HepG2 (cell line): ENCODE data around the gene XIAP. TPM values are rescaled to one million over a fixed set of nuclear protein-coding genes. Genes with fewer than 3 reads are reported as not detected.

Experiments used
- ETV5 ChIP-seq: IDR thresholded peaks from 2 replicates; pipeline ENCODE4 v1.6.1; 2018; ENCODE audit warnings: missing biosample characterization, missing genetic modification reagents, inconsistent platforms, borderline replicate concordance
- GTF3A ChIP-seq: sonication (generic); formaldehyde crosslinking; conservative IDR thresholded peaks from 2 replicates; pipeline ENCODE4 v1.4.0; 2020; ENCODE audit warnings: mild to moderate bottlenecking, missing genetic modification reagents
- IKZF1 ChIP-seq: fragments of 450-650 bp; IDR thresholded peaks from 2 replicates; pipeline ENCODE4 v1.7.1; 2016
- JARID2 ChIP-seq: sonication (generic); formaldehyde crosslinking; IDR thresholded peaks from 2 replicates; pipeline ENCODE4 v1.8.1; 2023; ENCODE audit warnings: missing genetic modification reagents, inconsistent platforms; ENCODE audit not compliant: insufficient replicate concordance
- NCOA1 ChIP-seq: sonication (generic); formaldehyde crosslinking; IDR thresholded peaks from 2 replicates; pipeline ENCODE4 v1.9.0; 2021; ENCODE audit warnings: missing genetic modification reagents
- NFATC3 ChIP-seq: sonication (generic); formaldehyde crosslinking; IDR thresholded peaks from 2 replicates; pipeline ENCODE4 v1.5.1; 2020; ENCODE audit warnings: mild to moderate bottlenecking, missing genetic modification reagents
- TBP ChIP-seq: sonication (generic); formaldehyde crosslinking; IDR thresholded peaks from 2 replicates; pipeline ENCODE4 v1.5.0; 2020; ENCODE audit warnings: missing genetic modification reagents
- ZFP90 ChIP-seq: sonication (generic); formaldehyde crosslinking; IDR thresholded peaks from 2 replicates; pipeline ENCODE4 v1.8.0; 2022; ENCODE audit warnings: missing genetic modification reagents, mild to moderate bottlenecking, inconsistent platforms, borderline replicate concordance
- ZNF616 ChIP-seq: sonication (generic); formaldehyde crosslinking; IDR thresholded peaks from 2 replicates; pipeline ENCODE4 v1.5.0; 2020; ENCODE audit warnings: low read depth, mild to moderate bottlenecking, missing genetic modification reagents
- ZNF768 ChIP-seq: sonication (generic); formaldehyde crosslinking; IDR thresholded peaks from 2 replicates; pipeline ENCODE4 v1.4.0; 2020; ENCODE audit warnings: missing genetic modification reagents
- ZNF883 ChIP-seq: sonication (generic); formaldehyde crosslinking; IDR thresholded peaks from 2 replicates; pipeline ENCODE4 v1.5.1; 2020; ENCODE audit warnings: mild to moderate bottlenecking, missing genetic modification reagents; ENCODE audit errors: not compliant biosample characterization
- ZSCAN25 ChIP-seq: sonication (generic); formaldehyde crosslinking; IDR thresholded peaks from 2 replicates; pipeline ENCODE4 v1.8.0; 2022; ENCODE audit warnings: mild to moderate bottlenecking, missing genetic modification reagents
- polyA plus RNA-seq, 8 experiments: library from polyadenylated mRNA; depleted of rRNA in 3 of 8; stranded (reverse) in 7 of 8; unstranded in 1 of 8; fragments of >200 nt; fragmentation: Illumina TruSeq in 4 of 8; extraction: Trizol in 4 of 8; gene quantifications; 2 replicates each; pipeline versions ENCODE4 v1.2.1 to v1.2.3, GENCODE V29; 2011 to 2016; ENCODE audit warnings: low read depth in 4 of 8, missing spikeins in 1 of 8, mixed read lengths in 1 of 8; ENCODE audit not compliant: insufficient read depth in 1 of 8
- total RNA-seq, 5 experiments: library from RNA; depleted of rRNA; stranded (reverse); fragments of >200 nt; fragmentation: Illumina TruSeq; extraction: Trizol; gene quantifications; 2 replicates each; pipeline ENCODE4 v1.2.3, GENCODE V29; 2016; ENCODE audit warnings: low read depth in 1 of 5
- TF ChIP-seq, protein P1 (sequence below): IDR thresholded peaks from 2 replicates; pipeline ENCODE4 v1.6.1; 2016; ENCODE audit warnings: low read depth
- TF ChIP-seq, protein P2 (sequence below): sonication (generic); formaldehyde crosslinking; IDR thresholded peaks from 2 replicates; pipeline ENCODE4 v1.4.0; 2020; ENCODE audit warnings: mild to moderate bottlenecking, missing genetic modification reagents
- TF ChIP-seq, protein P3 (sequence below): sonication (generic); formaldehyde crosslinking; conservative IDR thresholded peaks from 2 replicates; pipeline ENCODE4 v1.4.0; 2020; ENCODE audit warnings: mild to moderate bottlenecking, missing genetic modification reagents, moderate library complexity
- TF ChIP-seq, protein P4 (sequence below): sonication (generic); formaldehyde crosslinking; IDR thresholded peaks from 2 replicates; pipeline ENCODE4 v1.8.0; 2022; ENCODE audit warnings: low read depth, missing genetic modification reagents
- TF ChIP-seq, protein P5 (sequence below): IDR thresholded peaks from 2 replicates; pipeline ENCODE4 v1.6.1; 2016
- TF ChIP-seq, protein P6 (sequence below): IDR thresholded peaks from 2 replicates; pipeline ENCODE4 v1.6.1; 2016; ENCODE audit warnings: mild to moderate bottlenecking

XIAP gene
- total and polyA plus RNA-seq, 2 of the 13 experiments (the other 11 are each of a cell fraction or from before 2014, with no cell fraction given) = 12.9 to 29.5 TPM

DNA sequence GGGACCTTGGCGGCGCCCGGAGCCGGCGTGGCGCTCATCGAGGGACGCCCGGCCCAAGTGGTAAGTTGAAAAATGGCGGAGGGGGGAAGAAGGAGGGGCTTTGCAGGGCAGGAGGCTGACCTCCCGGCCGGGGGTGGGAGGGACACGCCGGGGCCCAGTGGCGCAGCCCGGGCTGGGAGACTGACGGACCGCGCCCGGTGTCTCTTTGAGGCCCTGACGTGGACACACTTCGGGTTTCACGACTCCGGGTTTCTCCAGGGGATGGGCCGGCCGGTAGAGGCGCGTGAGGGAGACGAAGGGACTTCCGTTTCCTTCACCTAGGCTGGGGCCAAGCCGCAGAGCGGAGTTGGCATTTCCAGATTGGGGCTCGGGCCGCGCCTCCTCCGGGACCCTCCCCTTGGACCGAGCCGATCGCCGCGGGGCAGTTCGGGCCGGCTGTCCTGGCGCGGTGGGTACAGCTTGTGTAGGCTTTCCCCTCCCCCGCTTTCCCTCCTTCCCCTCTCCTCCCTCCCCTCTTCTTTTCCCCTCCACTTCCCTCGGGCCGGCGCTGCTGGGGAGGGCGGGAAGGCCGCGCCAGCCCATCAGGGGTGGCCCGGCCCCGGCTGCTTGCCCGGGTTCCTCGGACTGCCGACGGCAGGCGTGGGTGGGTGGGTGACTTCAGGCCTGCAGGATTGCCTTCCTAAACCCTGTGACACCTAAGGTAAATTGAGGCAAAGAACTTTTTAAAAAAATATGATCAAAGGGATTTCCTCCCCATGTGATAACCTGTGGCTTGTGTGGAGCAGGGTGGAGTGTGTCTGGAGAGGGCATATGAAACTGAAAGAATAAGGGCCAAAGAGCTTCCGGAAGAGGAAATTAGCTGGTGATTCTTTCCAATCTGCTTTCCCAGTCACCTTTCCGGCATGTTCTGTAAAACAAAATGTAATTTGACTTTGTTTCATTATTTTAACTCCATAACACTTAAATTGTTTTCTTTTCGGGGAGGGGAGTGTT lies at the start of gene XIAP (continued):
- TF ChIP-seq ZSCAN25 (CRISPR knock-in tag) (peak; percentile 84), ZFP90 (CRISPR knock-in tag) (no peak), NCOA1 (no peak), NFATC3 (CRISPR knock-in tag) (no peak), ZNF616 (CRISPR knock-in tag) (no peak), JARID2 (CRISPR knock-in tag) (no peak), ZNF768 (CRISPR knock-in tag) (no peak), ZNF883 (CRISPR knock-in tag) (no peak), ETV5 (CRISPR knock-in tag) (peak; percentile 12; the same call in 1 of the 2 replicates), IKZF1 (no peak), GTF3A (CRISPR knock-in tag) (no peak), TBP (CRISPR knock-in tag) (no peak)
- TF ChIP-seq, protein P1, sequence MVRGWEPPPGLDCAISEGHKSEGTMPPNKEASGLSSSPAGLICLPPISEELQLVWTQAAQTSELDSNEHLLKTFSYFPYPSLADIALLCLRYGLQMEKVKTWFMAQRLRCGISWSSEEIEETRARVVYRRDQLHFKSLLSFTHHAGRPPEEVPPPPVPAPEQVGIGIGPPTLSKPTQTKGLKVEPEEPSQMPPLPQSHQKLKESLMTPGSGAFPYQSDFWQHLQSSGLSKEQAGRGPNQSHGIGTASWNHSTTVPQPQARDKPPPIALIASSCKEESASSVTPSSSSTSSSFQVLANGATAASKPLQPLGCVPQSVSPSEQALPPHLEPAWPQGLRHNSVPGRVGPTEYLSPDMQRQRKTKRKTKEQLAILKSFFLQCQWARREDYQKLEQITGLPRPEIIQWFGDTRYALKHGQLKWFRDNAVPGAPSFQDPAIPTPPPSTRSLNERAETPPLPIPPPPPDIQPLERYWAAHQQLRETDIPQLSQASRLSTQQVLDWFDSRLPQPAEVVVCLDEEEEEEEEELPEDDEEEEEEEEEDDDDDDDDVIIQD (CRISPR knock-in tag) = no peak
- TF ChIP-seq, protein P2, sequence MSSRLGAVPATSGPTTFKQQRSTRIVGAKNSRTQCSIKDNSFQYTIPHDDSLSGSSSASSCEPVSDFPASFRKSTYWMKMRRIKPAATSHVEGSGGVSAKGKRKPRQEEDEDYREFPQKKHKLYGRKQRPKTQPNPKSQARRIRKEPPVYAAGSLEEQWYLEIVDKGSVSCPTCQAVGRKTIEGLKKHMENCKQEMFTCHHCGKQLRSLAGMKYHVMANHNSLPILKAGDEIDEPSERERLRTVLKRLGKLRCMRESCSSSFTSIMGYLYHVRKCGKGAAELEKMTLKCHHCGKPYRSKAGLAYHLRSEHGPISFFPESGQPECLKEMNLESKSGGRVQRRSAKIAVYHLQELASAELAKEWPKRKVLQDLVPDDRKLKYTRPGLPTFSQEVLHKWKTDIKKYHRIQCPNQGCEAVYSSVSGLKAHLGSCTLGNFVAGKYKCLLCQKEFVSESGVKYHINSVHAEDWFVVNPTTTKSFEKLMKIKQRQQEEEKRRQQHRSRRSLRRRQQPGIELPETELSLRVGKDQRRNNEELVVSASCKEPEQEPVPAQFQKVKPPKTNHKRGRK (CRISPR knock-in tag) = no peak
- TF ChIP-seq, protein P3, sequence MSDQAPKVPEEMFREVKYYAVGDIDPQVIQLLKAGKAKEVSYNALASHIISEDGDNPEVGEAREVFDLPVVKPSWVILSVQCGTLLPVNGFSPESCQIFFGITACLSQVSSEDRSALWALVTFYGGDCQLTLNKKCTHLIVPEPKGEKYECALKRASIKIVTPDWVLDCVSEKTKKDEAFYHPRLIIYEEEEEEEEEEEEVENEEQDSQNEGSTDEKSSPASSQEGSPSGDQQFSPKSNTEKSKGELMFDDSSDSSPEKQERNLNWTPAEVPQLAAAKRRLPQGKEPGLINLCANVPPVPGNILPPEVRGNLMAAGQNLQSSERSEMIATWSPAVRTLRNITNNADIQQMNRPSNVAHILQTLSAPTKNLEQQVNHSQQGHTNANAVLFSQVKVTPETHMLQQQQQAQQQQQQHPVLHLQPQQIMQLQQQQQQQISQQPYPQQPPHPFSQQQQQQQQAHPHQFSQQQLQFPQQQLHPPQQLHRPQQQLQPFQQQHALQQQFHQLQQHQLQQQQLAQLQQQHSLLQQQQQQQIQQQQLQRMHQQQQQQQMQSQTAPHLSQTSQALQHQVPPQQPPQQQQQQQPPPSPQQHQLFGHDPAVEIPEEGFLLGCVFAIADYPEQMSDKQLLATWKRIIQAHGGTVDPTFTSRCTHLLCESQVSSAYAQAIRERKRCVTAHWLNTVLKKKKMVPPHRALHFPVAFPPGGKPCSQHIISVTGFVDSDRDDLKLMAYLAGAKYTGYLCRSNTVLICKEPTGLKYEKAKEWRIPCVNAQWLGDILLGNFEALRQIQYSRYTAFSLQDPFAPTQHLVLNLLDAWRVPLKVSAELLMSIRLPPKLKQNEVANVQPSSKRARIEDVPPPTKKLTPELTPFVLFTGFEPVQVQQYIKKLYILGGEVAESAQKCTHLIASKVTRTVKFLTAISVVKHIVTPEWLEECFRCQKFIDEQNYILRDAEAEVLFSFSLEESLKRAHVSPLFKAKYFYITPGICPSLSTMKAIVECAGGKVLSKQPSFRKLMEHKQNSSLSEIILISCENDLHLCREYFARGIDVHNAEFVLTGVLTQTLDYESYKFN (CRISPR knock-in tag) = no peak
- TF ChIP-seq, protein P4, sequence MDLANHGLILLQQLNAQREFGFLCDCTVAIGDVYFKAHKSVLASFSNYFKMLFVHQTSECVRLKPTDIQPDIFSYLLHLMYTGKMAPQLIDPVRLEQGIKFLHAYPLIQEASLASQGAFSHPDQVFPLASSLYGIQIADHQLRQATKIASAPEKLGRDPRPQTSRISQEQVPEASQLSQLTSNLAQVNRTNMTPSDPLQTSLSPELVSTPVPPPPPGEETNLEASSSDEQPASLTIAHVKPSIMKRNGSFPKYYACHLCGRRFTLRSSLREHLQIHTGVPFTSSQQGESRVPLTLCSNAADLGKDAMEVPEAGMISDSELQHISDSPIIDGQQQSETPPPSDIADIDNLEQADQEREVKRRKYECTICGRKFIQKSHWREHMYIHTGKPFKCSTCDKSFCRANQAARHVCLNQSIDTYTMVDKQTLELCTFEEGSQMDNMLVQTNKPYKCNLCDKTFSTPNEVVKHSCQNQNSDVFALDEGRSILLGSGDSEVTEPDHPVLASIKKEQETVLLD (CRISPR knock-in tag) = peak; percentile 24; the same call in 1 of the 2 replicates
- TF ChIP-seq, protein P5, sequence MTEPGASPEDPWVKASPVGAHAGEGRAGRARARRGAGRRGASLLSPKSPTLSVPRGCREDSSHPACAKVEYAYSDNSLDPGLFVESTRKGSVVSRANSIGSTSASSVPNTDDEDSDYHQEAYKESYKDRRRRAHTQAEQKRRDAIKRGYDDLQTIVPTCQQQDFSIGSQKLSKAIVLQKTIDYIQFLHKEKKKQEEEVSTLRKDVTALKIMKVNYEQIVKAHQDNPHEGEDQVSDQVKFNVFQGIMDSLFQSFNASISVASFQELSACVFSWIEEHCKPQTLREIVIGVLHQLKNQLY (CRISPR knock-in tag) = no peak
- TF ChIP-seq, protein P6, sequence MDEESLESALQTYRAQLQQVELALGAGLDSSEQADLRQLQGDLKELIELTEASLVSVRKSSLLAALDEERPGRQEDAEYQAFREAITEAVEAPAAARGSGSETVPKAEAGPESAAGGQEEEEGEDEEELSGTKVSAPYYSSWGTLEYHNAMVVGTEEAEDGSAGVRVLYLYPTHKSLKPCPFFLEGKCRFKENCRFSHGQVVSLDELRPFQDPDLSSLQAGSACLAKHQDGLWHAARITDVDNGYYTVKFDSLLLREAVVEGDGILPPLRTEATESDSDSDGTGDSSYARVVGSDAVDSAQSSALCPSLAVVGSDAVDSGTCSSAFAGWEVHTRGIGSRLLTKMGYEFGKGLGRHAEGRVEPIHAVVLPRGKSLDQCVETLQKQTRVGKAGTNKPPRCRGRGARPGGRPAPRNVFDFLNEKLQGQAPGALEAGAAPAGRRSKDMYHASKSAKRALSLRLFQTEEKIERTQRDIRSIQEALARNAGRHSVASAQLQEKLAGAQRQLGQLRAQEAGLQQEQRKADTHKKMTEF = peak; percentile 38; the same call in 1 of the 2 replicates
